Spleen (tissue), 7 donors: ENCODE data around the gene KRT10.

Experiments
- POLR2AphosphoS5 ChIP-seq, 3 donors: sonication (generic); formaldehyde crosslinking; IDR thresholded peaks; one replicate each; pipeline ENCODE4 v1.5.1; 2017; ENCODE audit warnings: antibody characterized with exemption in 3 of 3
- TF ChIP-seq, protein P1 (sequence below), 11 experiments: fragments of 200-600 bp in 7 of 11; fragments of 450-650 bp in 4 of 11; sonication (generic) in 4 of 11; IDR thresholded peaks in 8 of 11; conservative IDR thresholded peaks in 3 of 11; 1 replicate in 7 of 11; 2 replicates in 4 of 11; pipeline versions ENCODE4 v1.4.0 to v1.8.0; 2016 to 2021; ENCODE audit warnings: antibody characterized with exemption in 11 of 11, inconsistent platforms in 4 of 11, mild to moderate bottlenecking in 1 of 11
- donor health status: DM: no; HTN: no; CAD: no; lungs with moderate emphysema.
- donor health status: DM: no; HTN: no; CAD: no.
- donor health status: DM: no; HTN: no; CAD: no.

DNA sequence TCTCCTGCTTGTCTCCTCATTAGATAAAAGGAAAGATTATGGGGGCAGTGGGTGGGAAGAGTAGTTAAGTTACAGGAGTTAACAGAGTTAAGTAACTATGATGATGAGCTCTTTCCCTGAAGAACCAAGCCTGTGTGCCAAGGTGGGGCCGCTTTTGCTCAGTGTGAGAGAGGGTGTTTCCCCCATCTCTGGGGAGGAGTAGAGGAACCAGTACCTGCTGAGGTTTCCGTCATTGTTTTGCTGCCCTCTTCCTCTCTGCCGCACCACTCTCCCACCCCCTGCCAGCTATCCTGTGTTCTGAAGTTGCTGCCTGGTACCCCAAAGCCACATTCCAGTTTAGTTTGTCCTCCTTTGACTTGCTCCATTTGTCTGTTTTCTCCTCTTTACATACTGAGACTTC, 20.8 kb upstream of the KRT10 start:
- no peak for TF ChIP-seq POLR2AphosphoS5 (IDR thresholded peaks at IDR 0.05)
- TF ChIP-seq, protein P1, sequence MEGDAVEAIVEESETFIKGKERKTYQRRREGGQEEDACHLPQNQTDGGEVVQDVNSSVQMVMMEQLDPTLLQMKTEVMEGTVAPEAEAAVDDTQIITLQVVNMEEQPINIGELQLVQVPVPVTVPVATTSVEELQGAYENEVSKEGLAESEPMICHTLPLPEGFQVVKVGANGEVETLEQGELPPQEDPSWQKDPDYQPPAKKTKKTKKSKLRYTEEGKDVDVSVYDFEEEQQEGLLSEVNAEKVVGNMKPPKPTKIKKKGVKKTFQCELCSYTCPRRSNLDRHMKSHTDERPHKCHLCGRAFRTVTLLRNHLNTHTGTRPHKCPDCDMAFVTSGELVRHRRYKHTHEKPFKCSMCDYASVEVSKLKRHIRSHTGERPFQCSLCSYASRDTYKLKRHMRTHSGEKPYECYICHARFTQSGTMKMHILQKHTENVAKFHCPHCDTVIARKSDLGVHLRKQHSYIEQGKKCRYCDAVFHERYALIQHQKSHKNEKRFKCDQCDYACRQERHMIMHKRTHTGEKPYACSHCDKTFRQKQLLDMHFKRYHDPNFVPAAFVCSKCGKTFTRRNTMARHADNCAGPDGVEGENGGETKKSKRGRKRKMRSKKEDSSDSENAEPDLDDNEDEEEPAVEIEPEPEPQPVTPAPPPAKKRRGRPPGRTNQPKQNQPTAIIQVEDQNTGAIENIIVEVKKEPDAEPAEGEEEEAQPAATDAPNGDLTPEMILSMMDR (IDR thresholded peaks at IDR 0.05 in 8 of 11, conservative IDR thresholded peaks at IDR 0.05 in 3 of 11): no peak
